T follicular helper cell (primary cell): ENCODE data around the gene HHAT.
A peak's percentile ranks its signal among the peaks of the same experiment; 100 is the strongest.
"Not testable (repeated sequence)": the region's sequence is repeated elsewhere in the genome, so short reads cannot be mapped to it uniquely, and the experiment has no call there.

Experiments
- DNase-seq: peaks from one replicate; pipeline ENCODE4 v3.0.0-alpha.2; 2020; ENCODE audit warnings: low read depth

Gene HHAT

GRCh38 chr1:210397252-210397651 lies 68.5 kb downstream of the HHAT start:
- no peak for DNase-seq

GRCh38 chr1:210397681-210398080 lies 69.0 kb downstream of the HHAT start:
- DNase-seq = no peak

GRCh38 chr1:210398466-210398865 lies 69.8 kb downstream of the HHAT start:
- DNase-seq = no peak

- DNase-seq = peak; percentile 14
Observed at GRCh38 chr1:210400043-210400840, 71.5 kb downstream of the HHAT start.

- no peak for DNase-seq
Observed at GRCh38 chr1:210402560-210402959, 73.9 kb downstream of the HHAT start.

GRCh38 chr1:210405316-210405715 lies 76.6 kb downstream of the HHAT start:
- no peak for DNase-seq

GRCh38 chr1:210406341-210406740 lies 77.6 kb downstream of the HHAT start:
- DNase-seq = not testable (repeated sequence)

GRCh38 chr1:210407207-210407886 lies 78.6 kb downstream of the HHAT start:
- peak; percentile 52 for DNase-seq

GRCh38 chr1:210407887-210408252 lies 79.2 kb downstream of the HHAT start:
- no peak for DNase-seq

- DNase-seq = no peak
Observed at GRCh38 chr1:210412240-210412639, 83.5 kb downstream of the HHAT start.

- no peak for DNase-seq
Observed at GRCh38 chr1:210413951-210414350, 85.2 kb downstream of the HHAT start.

GRCh38 chr1:210415846-210416448 lies 87.2 kb downstream of the HHAT start:
- DNase-seq = no peak

GRCh38 chr1:210416681-210417080 lies 88.0 kb downstream of the HHAT start:
- no peak for DNase-seq

GRCh38 chr1:210417881-210418280 lies 89.2 kb downstream of the HHAT start:
- no peak for DNase-seq

GRCh38 chr1:210418863-210419650 lies 90.4 kb downstream of the HHAT start:
- no peak for DNase-seq

- not testable (repeated sequence) for DNase-seq
Observed at GRCh38 chr1:210426696-210427095, 98.0 kb downstream of the HHAT start.

GRCh38 chr1:210428696-210429095 lies 100.0 kb downstream of the HHAT start:
- no peak for DNase-seq

GRCh38 chr1:210434223-210434622 lies 105.5 kb downstream of the HHAT start:
- DNase-seq = no peak

GRCh38 chr1:210437111-210437510 lies 108.4 kb downstream of the HHAT start:
- DNase-seq = no peak

GRCh38 chr1:210437781-210438180 lies 109.1 kb downstream of the HHAT start:
- DNase-seq = no peak

- DNase-seq = no peak
Observed at GRCh38 chr1:210438928-210439841, 110.5 kb downstream of the HHAT start.
